ENCODE measurements around the gene ANKRD9.

Gene ANKRD9

GRCh38 chr14:102499401-102500157, 10.0 kb downstream of the ANKRD9 start:
- DNase-seq (ENCODE audit: low read depth in 2 of 2): no peak

- no peak for DNase-seq (ENCODE audit: low read depth in 2 of 2)
Measured at GRCh38 chr14:102498678-102499265, 10.8 kb downstream of the ANKRD9 start.

GRCh38 chr14:102497998-102498677, 11.4 kb downstream of the ANKRD9 start:
- no peak for DNase-seq (ENCODE audit: low read depth in 2 of 2)

- no peak for DNase-seq (ENCODE audit: low read depth in 2 of 2)
Measured at GRCh38 chr14:102496958-102497744, 12.4 kb downstream of the ANKRD9 start.

DNA sequence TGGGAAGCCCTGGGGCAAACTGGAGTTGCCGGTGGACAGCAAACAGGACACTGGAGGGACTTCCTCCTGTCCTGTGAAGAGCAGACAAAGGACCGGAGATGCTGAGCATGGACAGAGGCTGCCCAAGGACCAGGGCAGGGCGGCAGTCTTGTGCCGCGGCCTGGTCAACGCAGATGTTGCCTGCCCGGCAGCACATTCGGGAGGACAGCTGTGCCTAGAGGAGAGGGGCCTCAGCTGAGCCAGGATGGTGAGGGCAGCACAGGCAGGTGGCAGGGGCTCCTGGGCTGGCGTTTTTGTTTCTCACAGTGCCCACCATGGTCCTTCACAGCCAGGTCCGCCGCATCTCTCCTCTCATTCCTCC, 13.3 kb downstream of the ANKRD9 start:
- DNase-seq (ENCODE audit: low read depth in 2 of 2): no peak

DNA sequence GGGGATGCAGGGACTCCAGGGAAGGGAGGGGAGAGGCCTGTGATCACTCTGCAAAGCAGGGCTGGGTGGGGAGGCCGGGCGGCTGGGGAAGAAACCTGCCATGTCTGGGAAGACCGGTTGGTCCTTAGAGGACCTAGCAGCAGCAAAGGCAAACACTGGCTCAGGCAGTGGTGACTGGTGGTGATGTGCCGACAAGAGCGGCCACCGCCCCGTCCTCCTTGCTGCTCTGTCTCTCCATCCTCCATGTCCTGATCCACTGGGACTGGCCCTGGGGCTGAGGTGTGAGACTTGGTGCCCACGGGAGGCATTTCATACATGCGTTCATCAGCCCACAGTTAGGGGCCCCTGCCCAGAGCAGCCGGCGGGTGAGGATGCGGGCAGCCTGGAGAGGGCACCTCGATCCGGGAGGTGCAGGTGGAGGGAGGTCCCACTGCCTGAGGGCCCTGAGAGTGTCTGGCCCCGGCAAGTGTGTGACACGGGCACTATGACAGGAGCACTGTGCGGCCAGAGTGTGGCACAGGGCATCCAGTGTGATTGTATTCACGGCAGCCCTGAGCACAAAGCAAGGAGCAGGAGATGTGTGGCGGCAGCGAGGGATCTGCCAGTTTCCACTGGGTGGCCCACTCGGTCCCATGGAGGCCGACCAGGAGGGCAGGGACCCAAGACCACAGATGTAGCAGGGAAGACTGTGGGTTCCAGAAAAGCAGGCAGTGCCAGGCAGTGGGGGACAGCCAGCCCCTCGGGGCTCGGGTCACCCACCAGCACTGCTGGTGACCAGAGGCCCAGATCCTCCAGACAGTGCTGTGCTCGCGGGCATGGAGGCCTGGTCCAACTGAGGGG, 13.9 kb downstream of the ANKRD9 start:
- no peak for DNase-seq (ENCODE audit: low read depth in 2 of 2)

GRCh38 chr14:102493585-102493984, 16.0 kb downstream of the ANKRD9 start:
- no peak for DNase-seq (ENCODE audit: low read depth in 2 of 2)

DNA sequence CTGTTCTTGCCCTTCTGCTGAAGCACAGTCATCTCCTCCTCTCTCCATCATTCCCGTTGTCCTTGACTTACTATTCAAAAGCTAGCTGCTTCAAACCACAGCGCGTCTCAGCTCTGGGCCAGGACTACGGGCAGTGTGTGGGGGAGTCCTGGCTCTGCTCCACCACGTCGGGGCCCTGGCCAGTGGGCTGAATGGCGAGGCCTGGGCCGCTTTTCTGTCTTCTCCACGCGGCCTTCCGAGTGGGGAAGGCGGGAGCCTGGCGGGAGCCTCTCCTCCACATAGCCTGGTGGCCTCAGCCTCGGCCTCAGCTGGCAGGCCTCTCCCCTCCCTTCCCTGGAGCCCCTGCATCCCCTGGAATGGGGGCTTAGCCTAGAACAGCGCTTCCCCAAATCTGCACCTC, 16.5 kb downstream of the ANKRD9 start:
- DNase-seq (ENCODE audit: low read depth in 2 of 2): no peak

DNA sequence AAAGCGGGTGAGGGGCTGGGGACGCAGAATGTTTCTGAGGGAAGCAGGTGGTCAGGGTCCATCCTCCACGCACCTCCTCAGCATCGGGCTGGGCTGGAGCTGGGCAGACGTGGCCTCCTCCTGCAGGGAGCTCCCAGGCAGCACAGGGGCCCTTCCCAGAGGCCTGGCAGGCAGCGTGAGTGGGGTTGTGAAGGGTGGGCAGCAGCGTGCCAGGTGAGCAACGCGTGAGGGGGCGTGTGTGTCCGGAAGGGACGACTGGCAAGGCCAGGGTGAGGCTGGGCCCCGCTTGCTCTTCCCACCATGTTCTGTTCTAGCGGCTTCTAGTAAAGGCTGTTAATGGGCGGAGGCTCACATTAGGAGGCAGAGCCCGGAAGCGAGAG, 17.1 kb downstream of the ANKRD9 start:
- DNase-seq (ENCODE audit: low read depth in 2 of 2): no peak

DNA sequence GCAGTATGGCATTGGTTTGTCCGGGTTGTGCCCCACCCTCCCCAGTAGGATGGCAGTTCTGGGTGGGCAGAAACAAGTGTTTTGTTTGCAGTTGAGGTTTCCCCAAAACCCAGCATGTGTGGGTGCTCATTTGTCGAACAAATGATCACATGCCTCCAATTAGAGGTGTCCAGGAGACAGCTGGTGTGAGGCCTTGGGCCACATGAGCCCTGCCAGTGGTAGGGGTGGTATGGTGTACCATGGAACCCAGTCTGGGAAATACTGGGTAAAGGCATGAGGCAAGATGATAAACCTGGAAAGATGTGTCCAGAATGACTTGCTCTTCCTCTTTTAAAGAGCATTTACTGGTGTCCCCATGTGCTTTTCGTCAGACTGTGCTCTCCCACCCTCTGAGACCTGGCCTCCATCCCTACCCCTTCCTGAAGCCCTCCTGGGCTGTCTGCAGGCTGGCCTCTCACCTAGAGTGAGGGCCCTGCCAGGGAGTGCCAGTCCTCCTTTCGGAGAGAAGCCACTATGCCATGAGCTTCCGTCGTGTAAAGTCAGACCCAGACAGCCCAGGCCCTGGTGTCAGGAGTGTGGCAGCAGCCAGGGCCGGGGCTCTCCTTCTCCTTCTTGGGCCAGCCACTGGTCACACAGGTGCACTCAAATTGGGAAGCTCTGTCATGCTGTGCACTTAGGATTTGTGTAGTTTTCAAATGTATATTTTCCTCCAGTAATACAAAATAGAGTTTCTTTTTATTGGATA, 17.6 kb downstream of the ANKRD9 start:
- no peak for DNase-seq (ENCODE audit: low read depth in 2 of 2)

- DNase-seq (ENCODE audit: low read depth in 2 of 2): no peak
Measured at GRCh38 chr14:102491366-102491765, 18.2 kb downstream of the ANKRD9 start.

GRCh38 chr14:102490456-102490855, 19.1 kb downstream of the ANKRD9 start:
- no peak for DNase-seq (ENCODE audit: low read depth in 2 of 2)

GRCh38 chr14:102487204-102487577, 22.4 kb downstream of the ANKRD9 start:
- DNase-seq (ENCODE audit: low read depth in 2 of 2): no peak

DNA sequence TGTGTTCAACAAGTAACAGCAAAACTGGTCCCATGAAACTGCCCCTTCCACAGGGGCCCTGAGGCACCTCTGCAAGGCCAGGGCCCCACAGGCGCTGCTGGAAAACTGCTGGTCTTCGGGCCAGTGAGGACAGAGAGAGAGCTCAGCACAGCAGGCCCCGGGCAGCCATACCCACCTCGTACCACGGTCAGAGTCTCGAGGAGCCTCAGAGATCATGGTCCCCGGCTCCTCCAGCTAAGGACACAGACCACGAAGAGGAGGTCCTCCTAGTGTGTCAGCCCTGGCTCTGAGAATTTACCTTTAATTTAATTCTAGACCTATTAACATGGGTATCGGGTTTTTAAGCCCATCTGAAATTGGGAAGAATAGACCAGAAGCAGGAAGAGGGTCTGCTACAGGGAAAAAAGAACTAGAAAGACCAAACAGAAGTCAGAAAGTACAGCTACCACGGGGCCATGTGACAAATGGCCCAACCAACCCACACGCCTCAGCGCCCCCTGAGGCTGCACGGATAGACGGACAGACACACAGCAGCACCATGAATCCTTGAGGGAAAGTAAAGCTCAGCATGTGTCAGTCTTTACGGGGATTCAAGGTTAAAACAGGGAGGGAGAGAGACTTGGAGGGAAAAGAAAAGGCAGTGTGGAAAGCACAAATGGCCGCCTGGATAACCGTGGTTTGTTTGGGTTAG, 22.9 kb downstream of the ANKRD9 start:
- no peak for DNase-seq (ENCODE audit: low read depth in 2 of 2)

DNA sequence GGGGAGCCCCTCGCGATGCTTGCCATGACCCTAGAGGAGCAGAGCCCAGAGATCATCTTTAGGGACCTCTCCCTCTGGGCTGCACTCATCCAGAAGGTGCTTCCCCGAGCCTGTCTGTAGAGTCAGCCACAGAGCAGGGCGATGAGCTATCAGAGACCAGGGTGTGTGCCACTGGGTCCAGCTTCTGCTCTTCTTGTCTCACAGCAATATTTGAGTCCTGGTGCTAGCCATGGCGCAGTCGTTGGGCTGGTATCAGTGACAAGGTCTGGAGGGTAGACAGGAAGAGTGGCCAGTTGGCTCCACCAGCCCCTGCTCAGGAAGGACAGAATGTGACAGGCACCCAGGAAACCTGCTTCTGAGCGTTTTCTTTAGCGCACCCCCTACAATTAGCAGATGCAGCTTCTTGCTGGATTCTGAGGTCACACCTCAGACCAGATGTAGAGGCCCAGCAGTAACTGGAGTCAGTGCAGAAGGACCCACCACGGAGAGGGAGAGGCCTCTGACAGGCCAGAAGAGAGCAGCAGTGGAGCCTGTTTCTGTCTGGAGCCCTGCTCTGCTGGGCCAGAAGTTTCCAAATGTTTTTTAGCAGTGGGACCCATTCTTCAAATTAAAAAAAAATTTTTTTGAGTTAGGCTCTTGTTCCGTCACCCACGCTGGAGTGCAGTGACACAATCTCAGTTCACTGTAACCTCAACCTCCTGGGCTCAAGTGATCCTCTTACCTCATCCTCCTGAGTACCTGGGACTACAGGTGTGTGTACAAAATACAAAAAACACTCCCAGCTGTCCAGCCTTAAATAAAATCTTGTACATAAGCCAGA, 23.7 kb downstream of the ANKRD9 start:
- DNase-seq (ENCODE audit: low read depth in 2 of 2): no peak

DNA sequence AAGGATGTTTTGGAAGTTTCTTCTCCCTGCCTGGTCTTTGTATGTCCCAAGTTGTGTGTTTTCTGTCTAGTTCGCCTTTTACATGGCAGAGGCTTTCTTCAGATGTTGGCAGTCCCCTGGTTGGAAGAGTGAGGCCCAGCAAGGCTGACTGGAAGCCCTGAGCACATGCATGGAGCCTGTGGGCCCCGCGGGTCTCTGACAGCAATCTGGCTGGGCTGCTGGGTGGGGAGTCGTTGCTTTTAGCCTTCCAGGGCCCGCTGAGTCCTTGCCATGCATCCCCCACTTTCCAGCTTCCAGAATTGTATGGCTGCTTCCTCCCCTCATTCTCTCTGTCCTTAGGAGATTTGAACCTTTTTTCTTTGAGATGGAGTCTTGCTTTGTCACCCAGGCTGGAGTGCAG, 25.3 kb downstream of the ANKRD9 start:
- no peak for DNase-seq (ENCODE audit: low read depth in 2 of 2)

GRCh38 chr14:102481791-102482238, 27.8 kb downstream of the ANKRD9 start:
- no peak for DNase-seq (ENCODE audit: low read depth in 2 of 2)

GRCh38 chr14:102481371-102481770, 28.2 kb downstream of the ANKRD9 start:
- no peak for DNase-seq (ENCODE audit: low read depth in 2 of 2)

GRCh38 chr14:102479777-102480176, 29.8 kb downstream of the ANKRD9 start:
- no peak for DNase-seq (ENCODE audit: low read depth in 2 of 2)

Measured in activated CD4-positive, alpha-beta T cell treated with anti-CD3 and anti-CD28 coated beads for 24 hours (primary cell).